ENCODE data around the gene CUZD1. TPM values are rescaled to one million over a fixed set of nuclear protein-coding genes. Genes with fewer than 3 reads are reported as not detected.

CUZD1 gene
- total RNA-seq, 1 donor from 2014 or later = 0.51 TPM

GRCh38 chr10:122855745-122856144 lies 10.1 kb upstream of the CUZD1 start:
- no peak for DNase-seq (ENCODE audit: low spot score)

DNA sequence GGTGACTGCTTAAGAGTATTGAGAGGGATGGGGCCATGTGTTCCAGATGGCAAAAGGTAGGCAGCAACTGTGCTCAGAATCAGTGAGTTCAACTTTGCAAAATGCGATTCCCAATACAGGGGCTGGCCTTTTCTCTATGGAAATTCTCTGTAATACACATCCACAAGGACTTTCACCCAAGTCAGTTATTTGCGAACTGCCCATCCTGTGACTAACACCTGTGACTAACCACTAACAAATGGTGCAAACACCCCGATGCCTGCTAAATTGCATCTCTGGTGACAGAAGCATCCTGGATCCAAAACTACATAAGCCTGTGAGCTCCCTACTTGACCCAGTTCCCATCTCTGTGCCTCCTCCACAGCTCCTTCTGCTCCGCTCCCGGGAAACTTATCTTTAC lies 9.0 kb upstream of the CUZD1 start:
- no peak for DNase-seq (ENCODE audit: low spot score)

DNA sequence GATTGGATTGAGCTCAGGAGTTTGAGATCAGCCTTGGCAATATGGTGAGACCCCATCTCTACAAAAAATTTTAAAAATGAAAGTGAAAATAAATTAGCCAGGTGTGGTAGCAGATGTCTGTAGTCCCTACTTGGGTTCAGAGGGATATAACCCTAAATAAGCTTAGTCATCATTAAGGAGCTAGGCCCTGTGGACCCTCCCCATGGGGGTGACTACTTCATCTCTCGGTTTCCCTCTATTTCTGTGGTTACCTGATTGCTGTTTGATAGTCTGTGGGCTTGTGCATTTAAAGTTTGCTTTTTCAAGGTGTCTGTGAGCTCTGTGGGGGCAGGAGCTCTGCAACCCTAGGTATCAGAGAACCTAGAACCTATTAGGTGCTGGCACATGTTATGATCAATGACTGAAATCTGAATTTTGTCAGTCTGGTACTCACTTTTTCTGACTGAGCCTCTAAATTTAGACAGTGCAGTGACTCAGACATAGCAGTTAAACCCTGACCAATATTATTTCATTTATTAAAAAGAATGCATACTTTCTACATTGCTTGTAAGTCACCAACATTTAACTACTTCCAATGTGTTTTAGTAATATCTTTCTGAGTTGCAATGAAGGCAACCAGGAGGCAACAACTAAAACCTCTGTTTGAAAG lies 8.1 kb upstream of the CUZD1 start:
- DNase-seq (ENCODE audit: low spot score) = no peak

GRCh38 chr10:122852261-122852660 lies 6.6 kb upstream of the CUZD1 start:
- DNase-seq (ENCODE audit: low spot score) = no peak

GRCh38 chr10:122850705-122851640 lies 5.3 kb upstream of the CUZD1 start:
- DNase-seq (ENCODE audit: low spot score) = no peak

DNA sequence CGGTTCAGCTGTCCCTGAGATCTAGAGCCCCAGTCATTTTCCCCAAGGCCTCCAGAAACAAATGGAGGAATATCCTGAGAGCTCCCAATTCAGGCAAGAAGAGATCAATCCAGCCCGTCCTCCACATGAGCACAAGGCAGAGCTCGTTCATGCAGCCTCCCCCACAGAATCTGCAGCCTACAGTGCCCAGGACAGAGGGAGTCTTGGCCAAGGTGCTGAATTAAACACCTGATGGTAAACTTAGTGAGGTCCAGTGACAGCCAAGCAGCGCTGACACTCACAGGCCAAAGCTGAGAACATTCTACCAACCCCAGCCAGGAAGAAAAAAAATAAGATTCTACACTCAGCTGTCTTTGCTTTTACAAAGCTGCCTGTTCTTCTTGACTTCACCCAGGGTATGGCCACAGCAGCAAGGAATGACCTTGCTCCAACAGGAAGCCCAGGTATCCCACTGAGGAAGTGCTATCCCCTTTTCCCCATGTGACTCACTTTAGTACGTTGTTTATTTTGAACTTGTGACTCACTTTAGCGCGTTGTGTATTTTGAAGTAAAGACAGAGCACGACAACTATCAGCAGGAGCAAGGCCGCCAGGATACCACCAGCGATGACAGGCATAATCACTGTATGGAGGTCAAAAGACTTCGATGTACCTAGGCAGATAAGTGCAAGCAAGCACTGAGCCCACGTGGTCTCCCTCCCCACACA lies 4.4 kb upstream of the CUZD1 start:
- DNase-seq (ENCODE audit: low spot score) = no peak

GRCh38 chr10:122849090-122849489 lies 3.4 kb upstream of the CUZD1 start:
- DNase-seq (ENCODE audit: low spot score) = no peak

- no peak for DNase-seq (ENCODE audit: low spot score)
Observed at GRCh38 chr10:122847782-122848604, 2.3 kb upstream of the CUZD1 start.

- DNase-seq (ENCODE audit: low spot score) = no peak
Observed at GRCh38 chr10:122844146-122844545, 1.5 kb downstream of the CUZD1 start.

DNA sequence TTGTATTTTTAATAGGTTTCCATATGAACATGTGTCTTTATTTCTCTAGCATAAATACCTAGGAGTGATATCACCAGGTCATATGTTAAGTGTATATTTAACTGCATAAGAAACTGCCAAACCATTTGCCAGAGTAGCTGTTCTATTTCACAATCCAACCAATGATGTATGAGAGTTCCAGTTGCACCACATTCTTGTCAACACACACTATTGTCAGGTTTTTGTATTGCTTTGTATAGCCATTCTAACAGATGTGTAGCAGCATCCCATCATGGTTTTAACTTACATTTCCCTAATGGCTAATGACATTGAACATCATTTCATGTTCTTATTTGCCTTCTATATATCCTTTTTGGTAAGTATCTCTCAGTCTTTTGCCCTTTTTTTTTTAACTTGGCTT lies 4.1 kb downstream of the CUZD1 start:
- DNase-seq (ENCODE audit: low spot score) = no peak

GRCh38 chr10:122839505-122839904 lies 6.2 kb downstream of the CUZD1 start:
- no peak for DNase-seq (ENCODE audit: low spot score)

DNA sequence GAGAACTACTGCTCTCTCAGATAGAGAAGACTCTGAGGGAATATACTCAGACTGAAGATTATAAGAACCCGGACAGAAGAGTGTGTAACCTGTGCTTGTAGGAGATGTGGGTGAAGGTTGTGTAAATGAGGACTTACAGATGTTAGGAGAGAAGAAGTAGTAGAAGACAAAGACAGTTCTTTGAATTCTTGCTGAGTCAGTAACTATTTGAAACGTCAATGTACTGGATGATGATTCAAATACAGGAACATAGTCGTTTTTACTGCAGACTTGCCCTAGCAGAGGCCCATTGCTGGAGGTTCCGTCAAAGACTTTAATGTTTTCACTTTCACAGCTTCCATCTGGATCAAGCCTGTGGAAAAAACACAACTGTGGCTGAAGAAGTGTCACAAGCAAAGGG lies 6.8 kb downstream of the CUZD1 start:
- no peak for DNase-seq (ENCODE audit: low spot score)

DNA sequence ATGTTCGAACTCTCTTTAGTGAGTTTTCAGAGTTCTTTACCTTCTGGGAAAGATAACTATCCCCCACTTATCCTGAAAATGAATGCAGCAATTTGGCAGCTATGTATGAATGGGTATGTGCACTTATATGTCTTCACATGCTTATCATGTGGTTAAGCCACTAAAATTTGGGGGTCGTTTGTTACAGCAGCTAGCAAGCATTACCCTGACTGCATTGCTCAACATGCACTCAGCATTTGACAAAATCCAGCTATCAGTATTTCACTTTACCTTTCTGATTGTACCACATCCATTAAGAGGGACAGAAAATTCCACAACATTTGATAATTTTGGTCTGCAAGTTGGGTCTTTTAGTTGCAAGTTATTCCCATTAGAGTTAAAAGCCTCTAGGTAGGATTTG lies 9.7 kb downstream of the CUZD1 start:
- DNase-seq (ENCODE audit: low spot score) = no peak

DNA sequence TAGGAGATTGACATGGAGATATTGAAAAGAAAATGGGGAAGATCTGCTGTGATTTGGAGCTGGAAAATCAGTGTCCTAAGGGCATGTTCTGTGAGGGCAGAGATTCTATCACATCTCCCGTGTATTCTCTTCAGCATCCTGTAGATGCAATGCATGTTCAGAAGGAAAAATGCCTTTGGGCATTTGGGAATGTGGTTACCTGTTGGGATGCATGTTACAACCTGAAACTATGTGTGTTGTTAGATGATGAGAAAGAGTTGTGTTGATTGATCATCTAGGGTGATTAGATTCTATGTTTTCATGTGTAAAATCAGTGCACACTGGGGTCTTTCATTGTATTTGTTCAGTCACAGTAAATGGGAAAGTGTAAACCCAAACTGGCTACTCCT lies 14.7 kb downstream of the CUZD1 start:
- DNase-seq (ENCODE audit: low spot score) = no peak

DNA sequence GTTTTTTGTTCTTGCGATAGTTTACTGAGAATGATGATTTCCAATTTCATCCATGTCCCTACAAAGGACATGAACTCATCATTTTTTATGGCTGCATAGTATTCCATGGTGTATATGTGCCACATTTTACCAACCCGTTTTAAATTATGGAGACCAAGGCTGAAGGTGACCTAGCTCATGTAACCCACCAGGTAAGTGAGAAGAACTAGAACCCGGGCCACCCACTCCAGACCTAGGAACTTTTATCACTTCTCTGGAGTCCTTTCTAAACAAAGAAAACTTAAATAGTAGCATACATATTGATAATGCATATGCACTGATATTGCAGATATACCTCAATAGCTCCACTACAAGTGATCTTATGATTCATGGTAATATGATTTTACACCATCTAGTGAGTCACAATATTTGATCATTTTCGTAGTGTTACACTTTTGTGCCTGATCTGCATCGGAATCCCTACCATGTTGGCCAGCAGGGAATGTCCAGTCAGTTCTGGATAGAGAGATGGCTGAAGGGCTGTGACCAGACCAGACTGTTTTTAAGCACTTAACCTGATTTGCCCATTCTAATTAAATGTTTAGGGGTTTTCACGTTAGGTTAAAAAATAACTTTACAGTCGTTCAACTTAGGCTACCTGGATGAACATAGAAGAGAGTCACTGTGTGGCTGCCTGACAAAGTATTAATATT lies 15.2 kb downstream of the CUZD1 start:
- no peak for DNase-seq (ENCODE audit: low spot score)

DNA sequence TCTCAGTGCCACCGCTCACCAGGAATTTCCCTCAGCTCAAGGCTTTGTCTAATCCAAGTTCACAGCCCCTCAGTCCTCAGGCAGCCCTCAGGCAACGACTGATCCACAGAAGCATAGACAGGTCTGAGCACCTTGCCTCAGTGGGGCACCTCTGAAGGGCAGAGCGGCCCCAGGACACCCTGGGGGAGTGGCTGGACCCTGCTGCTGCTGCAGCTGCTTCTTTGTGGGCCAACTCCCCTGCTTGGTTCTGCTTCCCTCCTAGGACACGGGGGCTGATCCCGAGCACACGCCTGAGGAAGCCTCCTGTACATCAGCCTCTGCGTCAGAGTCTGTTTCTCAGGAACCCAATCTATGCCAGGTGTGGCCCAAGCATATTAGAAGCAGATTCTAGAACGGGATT lies 16.2 kb downstream of the CUZD1 start:
- no peak for DNase-seq (ENCODE audit: low spot score)

GRCh38 chr10:122828716-122829255 lies 16.9 kb downstream of the CUZD1 start:
- no peak for DNase-seq (ENCODE audit: low spot score)

- DNase-seq (ENCODE audit: low spot score) = no peak
Observed at GRCh38 chr10:122827302-122827701, 18.4 kb downstream of the CUZD1 start.

GRCh38 chr10:122822973-122823690 lies 22.5 kb downstream of the CUZD1 start:
- no peak for DNase-seq (ENCODE audit: low spot score)

DNA sequence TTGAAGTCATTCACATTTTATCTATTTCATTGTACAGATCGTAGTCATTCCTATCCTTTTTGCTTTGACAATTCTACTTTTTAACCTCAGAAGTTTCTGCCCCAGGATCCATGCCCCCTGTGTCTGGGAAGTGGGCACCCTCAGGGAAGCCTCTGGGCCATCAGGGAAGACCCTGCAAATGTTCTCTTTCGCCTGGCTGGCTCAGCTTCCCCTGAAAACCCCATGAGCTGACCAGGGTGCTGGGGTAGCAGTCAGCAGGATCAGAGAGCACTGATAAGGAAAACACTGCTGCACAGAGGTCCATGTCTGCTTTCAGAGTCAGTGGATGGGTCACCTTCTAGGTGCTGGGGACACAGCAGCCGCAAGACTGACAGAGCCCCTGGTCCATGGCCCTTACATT lies 23.8 kb downstream of the CUZD1 start:
- no peak for DNase-seq (ENCODE audit: low spot score)
